Central memory CD4-positive, alpha-beta T cell (primary cell): ENCODE measurements around the gene KIAA2012.

Experiments
- DNase-seq: peaks from one replicate; pipeline ENCODE4 v3.0.0; 2022

The KIAA2012 gene

GRCh38 chr2:202043475-202043874, 29.6 kb upstream of the KIAA2012 start:
- no peak for DNase-seq

- no peak for DNase-seq
Observed at GRCh38 chr2:202044777-202045176, 28.3 kb upstream of the KIAA2012 start.

- DNase-seq, result no peak
Observed at GRCh38 chr2:202046572-202046971, 26.5 kb upstream of the KIAA2012 start.

- DNase-seq, result no peak
Observed at GRCh38 chr2:202049092-202049728, 23.8 kb upstream of the KIAA2012 start.

GRCh38 chr2:202049840-202050239, 23.2 kb upstream of the KIAA2012 start:
- no peak for DNase-seq

GRCh38 chr2:202050652-202051051, 22.4 kb upstream of the KIAA2012 start:
- DNase-seq, result no peak

GRCh38 chr2:202051499-202052161, 21.4 kb upstream of the KIAA2012 start:
- no peak for DNase-seq

- DNase-seq, result no peak
Observed at GRCh38 chr2:202052235-202052634, 20.8 kb upstream of the KIAA2012 start.

GRCh38 chr2:202054679-202055078, 18.4 kb upstream of the KIAA2012 start:
- DNase-seq, result no peak

- DNase-seq, result no peak
Observed at GRCh38 chr2:202056611-202057010, 16.4 kb upstream of the KIAA2012 start.

- DNase-seq, result no peak
Observed at GRCh38 chr2:202060218-202060617, 12.8 kb upstream of the KIAA2012 start.

- no peak for DNase-seq
Observed at GRCh38 chr2:202061695-202062094, 11.4 kb upstream of the KIAA2012 start.

- no peak for DNase-seq
Observed at GRCh38 chr2:202064171-202064880, 8.7 kb upstream of the KIAA2012 start.

- no peak for DNase-seq
Observed at GRCh38 chr2:202064881-202065230, 8.2 kb upstream of the KIAA2012 start.

GRCh38 chr2:202065876-202066275, 7.2 kb upstream of the KIAA2012 start:
- DNase-seq, result no peak

GRCh38 chr2:202066875-202067274, 6.2 kb upstream of the KIAA2012 start:
- DNase-seq, result no peak

- no peak for DNase-seq
Observed at GRCh38 chr2:202067589-202067988, 5.5 kb upstream of the KIAA2012 start.

- DNase-seq, result no peak
Observed at GRCh38 chr2:202069170-202070067, 3.6 kb upstream of the KIAA2012 start.

GRCh38 chr2:202071107-202071506, 1.9 kb upstream of the KIAA2012 start:
- DNase-seq, result no peak

- DNase-seq, result no peak
Observed at GRCh38 chr2:202072226-202072625, 829 bp upstream of the KIAA2012 start.

- no peak for DNase-seq
Observed at GRCh38 chr2:202074324-202074723, 1.3 kb downstream of the KIAA2012 start.

- no peak for DNase-seq
Observed at GRCh38 chr2:202079310-202079709, 6.3 kb downstream of the KIAA2012 start.

- DNase-seq, result no peak
Observed at GRCh38 chr2:202084265-202084664, 11.2 kb downstream of the KIAA2012 start.
